Stimulated activated CD8-positive, alpha-beta memory T cell treated with anti-CD3 and anti-CD28 coated beads, Interleukin-4, amount 100 ng/mL, for 48 hours (primary cell): ENCODE results near the gene YIF1A.
A peak's percentile ranks its signal among the peaks of the same experiment; 100 is the strongest.
"Not testable (repeated sequence)": the region's sequence is repeated elsewhere in the genome, so short reads cannot be mapped to it uniquely, and the experiment has no call there.

Experiments used
- DNase-seq: peaks from one replicate; pipeline ENCODE4 v3.0.0-alpha.2; 2020

Gene YIF1A

DNA sequence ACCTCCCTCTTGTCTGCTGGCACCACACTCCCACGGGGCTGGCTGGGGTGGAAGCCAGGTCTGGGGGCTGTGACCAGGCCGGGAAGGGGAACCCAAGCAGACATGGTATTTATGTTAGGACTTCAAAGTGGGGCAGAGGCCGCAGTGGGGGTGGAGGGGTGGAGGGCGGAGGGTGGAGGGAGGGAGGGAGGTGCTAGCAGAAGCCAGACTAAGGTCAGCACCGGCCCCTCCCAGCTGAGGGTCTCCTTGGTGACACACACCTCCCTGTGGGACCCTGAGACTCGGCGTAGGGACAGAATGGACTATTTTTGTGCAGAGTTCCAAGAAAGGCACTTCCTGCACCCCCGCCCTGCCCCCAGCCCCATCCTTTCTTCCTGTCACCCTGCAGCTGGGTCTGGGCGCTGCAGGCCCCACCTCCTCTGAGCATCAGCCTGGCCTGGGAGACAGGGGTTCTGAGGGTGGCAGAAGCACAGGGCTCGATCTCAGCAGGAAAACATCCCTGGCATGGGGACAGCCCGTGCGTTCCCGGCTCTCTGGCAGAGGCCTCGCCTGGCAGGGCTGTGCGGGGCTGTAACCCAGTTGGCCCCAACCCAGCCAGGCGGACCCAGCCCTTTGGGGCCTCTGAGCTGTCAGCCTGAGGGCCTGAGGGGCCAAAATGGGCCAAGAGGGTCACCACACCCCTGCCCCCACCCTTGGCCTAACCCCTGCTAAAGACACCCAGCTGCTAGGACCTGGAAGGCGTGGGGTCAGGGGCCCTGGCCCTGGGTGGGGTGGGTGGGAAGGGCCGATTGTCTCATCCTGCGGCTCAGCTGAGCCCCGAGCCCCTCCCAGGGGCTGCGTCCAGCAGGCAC lies 37.5 kb upstream of the YIF1A start:
- no peak for DNase-seq

DNA sequence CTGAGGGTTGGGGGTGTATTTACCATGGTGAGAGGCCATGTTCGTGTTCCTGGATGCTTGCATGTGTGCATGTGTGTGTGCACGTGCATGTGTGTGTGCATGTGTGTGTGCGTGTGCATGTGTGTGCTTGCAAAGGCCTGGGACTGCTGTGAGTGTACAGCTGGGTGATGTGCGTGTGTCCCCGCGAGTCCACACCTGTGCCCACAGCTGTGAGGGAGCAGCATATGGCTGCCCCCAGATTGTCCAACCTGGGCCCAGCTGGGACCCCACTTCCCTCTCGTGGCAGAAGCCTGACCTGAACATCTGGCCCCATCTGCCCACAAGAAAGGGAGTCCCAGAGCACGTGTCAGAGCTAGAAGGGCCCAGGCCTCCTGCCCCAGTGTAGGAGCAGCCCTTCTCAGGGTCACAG lies 36.3 kb upstream of the YIF1A start:
- no peak for DNase-seq

DNA sequence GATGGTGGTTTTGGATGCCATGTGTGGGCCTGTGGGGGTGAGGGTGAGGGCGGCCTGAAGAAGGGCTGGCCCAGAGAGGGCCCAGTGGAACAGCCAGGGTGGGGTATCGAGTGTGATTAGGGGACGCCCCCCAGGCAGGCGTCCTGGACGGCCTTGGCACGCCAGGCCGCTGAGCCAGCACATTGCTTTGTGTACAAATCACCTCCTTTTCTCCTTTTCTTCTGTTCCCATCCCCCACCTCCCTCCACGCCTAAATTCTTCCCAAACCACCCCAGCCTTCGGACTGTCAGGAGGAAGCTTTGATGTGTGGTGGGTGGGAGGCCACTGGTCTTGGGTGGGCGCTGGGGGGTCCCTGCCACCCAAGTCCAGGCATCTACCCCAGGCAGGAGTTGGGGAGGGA lies 35.7 kb upstream of the YIF1A start:
- no peak for DNase-seq

DNA sequence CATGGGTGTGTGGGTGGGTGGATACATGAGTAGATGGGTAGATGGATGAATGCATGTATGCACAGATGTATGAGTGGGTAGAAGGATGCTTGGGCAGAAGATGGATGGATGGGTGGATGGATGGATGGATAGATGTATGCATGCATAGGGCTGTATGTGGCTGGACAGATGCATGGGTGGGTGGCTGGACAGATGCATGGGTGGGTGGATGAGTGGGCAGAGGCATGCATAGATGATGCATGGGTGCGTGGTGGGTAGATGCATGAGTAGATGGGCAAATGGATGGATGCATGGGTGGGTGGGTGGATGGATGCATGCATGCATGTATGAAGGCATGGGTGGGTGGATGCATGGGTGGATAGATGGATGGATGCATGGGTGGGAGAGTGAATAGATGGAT lies 34.7 kb upstream of the YIF1A start:
- DNase-seq: no peak

DNA sequence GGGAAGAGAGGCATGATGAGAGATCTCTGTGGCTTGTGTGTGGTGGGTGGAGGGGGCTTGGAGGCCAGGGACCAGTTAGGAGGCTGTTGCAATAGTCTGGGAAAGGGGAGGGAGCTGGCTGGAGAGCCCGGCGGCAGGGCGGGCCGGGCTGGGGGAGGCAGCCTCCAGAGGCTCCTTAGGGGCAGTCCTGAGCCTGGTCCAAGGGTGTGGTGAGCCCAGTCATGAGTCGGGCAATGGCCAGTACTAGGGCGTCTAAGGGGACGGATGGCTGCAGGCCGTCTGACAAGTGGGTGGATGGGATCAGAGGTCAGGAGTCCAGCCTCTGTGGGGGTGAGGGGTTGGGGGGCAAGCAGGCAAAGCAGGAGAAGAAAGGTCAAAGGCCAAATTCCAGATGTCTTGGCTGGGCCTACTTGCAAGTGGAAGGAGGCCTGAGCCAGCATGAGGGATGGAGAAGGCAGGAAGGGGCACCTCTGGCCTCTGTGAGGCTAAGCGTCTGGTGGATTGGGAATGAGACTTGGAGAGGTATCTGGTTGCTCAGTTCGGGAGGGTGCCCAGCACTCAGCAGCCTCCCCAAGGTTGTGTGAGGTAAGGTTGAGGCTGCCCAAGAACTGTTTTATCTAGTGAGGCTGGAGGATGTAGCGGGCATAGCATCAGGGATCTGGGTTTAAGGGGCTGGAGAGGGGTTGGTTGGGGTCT lies 33.9 kb upstream of the YIF1A start:
- no peak for DNase-seq

DNA sequence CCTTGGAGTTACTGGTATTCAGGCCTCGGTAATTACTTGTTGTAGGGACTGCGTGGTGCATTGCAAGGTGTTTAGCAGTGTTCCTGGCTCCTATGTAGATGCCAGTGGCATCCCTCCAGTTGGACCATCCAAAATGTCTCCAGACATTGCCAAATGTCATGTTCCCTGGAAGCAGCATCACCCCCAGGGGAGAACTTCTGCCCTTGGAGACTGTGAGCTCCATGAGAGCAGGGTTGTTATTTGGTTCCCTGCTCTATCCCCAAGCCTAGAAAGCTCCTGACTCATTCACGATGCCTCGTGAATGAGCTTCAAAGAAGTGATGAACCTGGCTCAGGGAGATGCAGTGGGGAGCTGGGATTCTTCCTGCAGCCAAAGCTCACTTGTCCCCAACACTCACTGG lies 32.7 kb upstream of the YIF1A start:
- no peak for DNase-seq

DNA sequence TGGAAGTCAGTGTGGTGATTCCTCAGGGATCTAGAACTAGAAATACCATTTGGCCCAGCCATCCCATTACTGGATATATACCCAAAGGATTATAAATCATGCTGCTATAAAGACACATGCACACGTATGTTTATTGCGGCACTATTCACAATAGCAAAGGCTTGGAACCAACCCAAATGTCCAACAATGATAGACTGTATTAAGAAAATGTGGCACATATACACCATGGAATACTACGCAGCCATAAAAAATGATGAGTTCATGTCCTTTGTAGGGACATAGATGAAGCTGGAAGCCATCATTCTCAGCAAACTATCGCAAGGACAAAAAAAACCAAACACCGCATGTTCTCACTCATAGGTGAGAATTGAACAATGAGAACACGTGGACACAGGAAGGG lies 31.8 kb upstream of the YIF1A start:
- not testable (repeated sequence) for DNase-seq

DNA sequence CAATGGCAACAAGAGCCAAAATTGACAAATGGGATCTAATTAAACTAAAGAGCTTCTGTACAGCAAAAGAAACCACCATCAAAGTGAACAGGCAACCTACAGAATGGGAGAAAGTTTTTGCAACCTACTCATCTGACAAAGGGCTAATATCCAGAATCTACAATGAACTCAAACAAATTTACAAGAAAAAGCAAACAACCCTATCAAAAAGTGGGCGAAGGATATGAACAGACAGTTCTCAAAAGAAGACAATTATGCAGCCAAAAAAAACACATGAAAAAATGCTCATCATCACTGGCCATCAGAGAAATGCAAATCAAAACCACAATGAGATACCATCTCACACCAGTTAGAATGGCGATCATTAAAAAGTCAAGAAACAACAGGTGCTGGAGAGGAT lies 31.3 kb upstream of the YIF1A start:
- not testable (repeated sequence) for DNase-seq

DNA sequence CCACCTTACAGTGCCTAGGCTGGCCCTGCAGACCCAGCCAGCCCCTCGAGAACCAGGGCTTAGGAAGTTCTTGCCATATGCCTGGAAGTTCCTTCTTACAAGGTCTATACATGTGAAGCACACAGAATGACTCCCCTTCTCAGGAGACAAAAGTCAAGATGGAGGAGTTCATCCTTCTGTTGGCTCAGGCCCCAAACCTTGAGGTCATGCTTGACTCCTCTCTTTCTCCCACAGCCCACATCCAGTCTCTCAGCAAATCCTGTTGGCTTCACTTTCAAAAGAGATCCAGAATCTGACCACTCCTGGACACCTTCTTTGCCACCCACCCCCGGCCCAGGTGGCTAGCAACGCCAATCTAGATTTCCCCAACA lies 29.6 kb upstream of the YIF1A start:
- no peak for DNase-seq

DNA sequence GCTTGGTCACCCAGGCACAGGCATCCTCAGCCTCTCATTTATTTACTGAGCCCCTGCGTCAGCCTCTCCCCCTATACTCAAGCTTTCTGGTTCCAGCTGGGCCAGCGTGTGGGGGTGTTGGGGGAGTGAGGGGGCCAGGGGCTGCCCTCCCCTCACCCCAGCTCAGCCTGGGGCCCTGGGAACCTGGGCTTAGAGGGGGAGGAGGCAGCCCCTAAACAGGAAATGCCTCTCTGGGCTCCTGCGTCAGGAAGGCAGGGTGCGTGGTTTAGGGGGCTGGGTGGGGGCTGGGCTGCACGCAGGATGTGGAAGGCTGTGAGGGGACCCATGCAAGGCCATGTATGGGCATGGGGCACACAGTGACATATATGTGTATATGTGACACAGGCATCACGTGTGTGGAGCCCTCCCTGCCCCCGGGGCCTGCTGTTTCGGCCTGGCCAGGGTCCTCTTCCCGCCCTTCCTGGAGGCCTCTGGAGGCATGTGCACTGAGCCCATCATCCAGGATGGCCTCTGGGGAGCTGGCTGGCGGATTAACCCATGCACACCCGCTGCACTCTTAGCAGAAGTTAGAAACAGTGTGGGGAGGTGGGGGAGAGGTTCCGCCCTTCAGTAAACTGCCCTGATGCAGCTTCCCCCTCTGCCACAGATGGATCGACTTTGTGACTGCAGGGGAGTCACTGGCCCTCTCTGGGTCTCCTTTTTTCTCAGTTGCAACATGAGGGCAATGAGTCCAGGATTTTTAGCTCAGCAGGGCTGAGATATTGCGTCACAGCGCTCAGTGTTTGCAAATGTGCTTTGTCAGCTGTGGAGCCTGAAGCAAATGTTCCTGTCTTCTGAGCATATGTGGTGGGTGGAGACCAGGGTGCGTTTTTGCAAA lies 29.0 kb upstream of the YIF1A start:
- DNase-seq: peak; percentile 73

DNA sequence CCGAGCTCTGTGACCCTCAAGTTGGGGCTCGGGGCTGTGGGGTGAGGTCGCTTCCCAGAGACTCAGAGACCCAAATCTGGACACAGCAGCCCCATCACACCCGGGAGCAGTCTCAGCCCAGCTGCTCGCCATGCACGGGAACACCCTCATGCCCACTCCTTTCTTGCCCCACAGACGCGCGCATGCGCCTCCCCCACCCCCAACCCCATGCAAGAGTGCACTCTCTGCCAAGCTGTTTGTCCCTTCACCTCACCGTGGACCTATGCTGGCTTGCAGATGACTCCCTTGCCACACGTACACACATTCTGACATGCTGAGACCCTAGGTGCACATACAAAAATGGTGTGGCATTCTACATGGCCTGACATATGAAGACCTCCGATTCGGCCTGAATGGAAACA lies 28.4 kb upstream of the YIF1A start:
- DNase-seq: peak; percentile 69

DNA sequence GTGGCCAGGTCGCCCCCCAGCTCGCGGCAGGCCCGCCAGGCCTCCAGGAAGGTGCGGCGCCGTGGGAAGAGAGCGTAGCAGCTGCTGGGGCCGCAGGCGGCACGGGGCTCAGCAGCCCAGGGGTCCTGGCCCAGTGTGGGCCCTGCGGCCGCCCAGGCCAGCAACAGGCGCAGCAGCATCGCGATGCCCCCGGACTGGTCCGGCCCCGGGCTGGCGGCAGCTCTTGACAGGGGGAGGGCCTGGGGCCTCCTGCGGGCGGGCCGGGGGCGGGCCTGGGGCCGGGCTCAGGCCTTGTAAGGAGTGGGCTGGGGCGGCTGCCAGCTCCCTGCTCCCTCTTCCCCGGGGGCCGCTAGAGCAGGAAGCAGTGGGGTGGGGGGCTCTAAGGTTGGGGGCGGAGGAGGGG lies 27.9 kb upstream of the YIF1A start, which contains the start of gene CD248:
CD248 (minus strand) TSS at position 196 of the 403 bp plus-strand sequence; CDS start at position 179, 17 bp downstream.
- peak; percentile 36 for DNase-seq

DNA sequence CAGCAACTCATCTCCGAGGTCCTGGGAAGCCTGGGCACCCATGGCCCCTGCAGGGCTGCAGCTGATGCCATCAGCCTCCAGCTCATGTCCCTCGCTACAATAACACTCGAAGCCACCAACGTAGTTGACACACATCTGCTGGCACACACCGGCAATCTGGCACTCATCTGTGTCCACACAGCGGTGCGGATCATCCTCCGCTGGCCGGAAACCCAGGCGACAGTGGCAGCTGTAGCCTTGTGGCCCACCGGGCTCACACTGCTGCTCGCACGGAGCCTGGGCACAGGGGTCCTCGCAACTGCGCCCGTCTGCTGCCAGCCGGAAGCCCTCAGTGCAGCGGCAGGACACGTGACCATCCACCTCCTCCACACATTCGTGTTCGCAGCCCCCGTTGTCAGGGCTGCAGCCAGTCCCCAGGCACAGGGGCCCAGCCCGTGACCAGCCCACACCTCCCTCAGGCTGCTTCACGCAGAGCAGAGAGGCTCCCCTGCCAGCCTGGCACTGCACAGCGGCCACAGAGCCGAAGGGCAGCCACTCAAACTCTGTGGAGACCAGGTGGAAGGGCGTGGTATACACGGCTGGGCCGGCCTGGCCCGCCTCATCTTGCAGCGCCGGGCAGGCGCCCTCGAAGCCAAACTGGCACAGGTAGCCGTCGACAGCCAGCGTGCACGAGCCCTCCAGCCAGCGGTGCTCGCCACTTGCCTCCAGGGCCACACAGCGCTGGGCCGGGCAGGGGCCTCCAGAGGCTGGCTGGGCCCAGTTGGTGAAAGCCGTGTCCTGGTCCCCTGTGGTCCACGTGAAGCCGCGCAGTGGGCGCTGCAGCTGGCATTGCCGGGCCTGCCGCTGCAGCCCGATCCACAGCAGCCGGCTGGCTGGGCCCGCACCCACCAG lies 27.2 kb upstream of the YIF1A start:
- peak; percentile 57 for DNase-seq

DNA sequence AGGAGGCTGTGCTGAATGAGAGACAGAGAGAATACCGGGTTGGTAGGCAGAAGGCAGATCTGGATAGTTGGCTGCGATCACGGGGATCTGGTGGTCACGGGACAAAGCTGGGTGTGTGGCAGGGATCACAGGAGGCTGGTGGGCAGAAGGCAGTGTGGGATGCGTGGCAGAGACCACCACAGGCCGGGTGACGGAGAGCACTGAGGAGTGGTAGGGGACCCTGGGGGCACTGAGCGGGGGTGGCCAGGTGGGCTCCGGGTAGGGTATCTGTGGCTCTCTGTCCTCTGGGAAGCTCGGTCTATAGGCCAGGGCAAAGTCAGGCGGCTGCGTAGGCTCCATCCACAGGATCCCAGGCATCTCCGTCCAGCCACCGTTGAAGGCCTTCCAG lies 26.5 kb upstream of the YIF1A start:
- DNase-seq: no peak

DNA sequence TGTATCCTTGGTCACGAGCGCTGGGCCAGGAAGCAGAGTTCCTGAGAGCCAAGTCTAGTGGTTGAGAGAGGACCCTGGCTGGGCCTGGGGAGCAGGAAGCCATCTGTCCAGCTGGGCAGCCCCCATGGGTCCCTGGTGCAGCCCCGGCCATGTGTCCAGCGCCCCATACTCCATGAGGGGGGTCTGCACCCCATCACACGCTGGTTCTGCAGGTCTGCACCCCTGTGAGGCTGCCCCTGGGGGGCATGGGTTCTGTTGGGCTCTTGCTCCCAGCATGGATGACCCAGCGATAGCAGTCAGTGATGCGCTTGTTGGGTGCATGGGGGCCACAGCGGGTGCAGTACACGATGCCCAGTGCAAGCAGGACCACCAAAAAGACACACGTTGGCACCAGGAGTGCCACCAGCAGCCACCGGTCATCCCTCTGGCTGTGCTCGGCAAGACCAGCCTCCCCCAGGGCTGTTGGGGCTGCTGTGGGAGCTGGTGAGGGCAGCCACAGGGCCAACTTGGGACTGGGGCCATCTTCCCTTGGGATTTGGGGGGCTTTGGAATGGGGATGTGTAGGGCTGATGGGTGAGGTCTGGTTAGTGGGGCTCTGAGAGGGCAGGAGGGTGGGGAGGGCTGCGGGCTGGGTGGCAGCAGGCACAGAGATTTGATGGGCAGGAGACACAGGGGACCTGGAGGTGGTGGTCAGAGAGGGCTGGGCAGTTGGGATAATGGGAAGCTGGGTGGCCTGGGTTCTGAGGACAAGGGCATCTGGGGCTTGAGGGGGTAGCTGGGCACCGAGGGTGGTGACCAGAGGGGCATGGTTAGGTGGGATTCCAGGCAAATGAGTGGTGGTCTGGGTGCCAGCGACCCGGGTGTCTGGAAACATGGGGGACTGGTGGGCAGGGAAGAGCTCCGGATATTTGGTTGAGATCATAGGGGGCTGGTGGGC lies 25.9 kb upstream of the YIF1A start:
- no peak for DNase-seq

DNA sequence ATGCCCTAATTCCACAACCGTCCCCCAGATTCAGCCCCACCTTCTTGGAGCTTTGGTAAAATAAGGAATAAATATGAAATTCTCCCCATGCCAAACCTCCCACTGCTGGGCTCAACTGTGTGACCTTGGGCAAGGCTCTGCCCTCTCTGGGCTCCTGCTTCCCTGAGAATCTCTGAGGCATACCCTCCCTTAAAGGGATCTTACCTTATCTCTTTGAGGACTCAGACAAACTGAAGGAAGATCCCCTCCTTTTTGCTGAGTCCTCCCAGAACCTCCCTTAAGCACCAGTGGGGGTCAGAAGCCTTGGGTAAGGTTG lies 25.2 kb upstream of the YIF1A start:
- no peak for DNase-seq

DNA sequence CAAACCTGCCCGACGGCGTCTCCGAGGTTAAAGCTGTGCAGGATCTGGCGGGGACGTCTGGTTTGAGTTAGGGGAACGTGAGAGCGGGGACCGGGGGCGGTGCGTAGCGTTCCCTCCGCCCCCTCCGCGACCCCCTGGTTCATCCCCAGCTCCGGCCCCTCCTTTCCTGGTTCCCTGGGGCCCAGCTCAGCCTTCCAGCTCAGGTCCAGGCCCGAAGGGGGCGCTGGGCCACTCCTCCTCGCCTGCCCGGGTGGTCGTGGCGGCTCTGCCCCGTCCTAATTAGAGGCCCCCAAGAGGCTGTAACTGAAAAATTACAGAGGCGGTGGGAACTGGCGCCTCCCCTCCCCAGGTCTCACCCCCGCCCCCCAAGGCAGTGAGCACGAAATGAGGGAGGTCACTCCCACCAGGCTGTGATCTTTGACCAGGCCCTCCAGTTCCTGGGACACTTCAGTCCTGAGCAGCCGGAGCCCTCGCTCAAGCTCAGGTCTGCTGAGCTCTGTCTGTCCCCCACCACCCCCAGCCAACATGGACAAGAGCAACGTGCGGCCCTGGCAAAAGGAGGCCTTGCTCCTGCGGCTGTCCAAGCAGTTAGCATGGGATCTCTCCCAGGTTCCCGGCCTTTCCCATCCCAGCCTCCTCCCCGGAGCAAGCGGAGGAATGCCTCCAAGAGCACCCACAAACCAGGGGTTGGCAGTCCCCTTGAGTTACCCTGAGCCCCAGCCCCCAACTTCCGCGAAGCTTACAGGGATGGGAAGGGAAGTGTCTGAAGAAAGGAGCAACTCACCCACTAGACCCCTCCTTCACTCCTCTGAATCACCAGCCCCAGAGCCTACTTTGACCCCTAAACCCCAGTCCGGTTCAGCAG lies 24.6 kb upstream of the YIF1A start:
- DNase-seq: no peak

DNA sequence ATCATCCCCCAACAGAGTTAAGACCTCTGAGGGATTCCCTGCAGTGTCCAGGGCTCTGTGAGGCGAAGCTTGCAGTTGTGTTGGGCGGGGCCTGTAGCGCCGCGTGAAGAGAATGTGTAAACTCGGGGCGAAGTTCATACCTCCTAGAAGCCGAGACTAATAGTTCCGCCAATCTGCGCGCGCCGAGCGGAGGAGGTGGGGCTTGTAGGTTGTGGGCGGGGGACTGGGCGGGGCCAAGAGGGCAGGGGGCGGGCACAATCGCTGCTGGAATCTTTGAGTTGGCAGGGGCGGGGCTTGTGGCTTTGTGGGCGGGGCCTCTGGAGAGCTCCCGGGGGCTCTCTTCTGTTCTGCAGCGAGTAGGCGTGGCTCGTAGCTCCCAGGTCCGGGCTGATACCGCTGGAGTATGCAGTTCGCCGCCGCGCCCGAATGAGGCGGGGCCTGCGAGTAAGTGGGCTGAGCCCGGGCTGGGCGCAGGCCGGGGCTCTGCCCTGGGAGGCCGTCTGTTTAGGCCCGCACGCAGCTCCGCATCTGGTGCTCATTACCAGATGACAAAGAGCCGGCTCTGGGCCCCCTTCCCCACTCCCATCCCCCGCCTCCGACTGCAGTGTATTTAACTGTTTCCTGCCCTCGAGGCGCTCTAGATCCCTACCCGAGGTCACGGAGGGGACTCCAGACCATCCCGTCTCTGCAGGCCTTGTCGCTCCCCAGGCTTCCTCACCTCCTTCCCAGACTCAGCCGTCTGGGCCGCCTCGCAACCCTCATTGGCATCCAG lies 23.8 kb upstream of the YIF1A start:
- peak; percentile 99 for DNase-seq

DNA sequence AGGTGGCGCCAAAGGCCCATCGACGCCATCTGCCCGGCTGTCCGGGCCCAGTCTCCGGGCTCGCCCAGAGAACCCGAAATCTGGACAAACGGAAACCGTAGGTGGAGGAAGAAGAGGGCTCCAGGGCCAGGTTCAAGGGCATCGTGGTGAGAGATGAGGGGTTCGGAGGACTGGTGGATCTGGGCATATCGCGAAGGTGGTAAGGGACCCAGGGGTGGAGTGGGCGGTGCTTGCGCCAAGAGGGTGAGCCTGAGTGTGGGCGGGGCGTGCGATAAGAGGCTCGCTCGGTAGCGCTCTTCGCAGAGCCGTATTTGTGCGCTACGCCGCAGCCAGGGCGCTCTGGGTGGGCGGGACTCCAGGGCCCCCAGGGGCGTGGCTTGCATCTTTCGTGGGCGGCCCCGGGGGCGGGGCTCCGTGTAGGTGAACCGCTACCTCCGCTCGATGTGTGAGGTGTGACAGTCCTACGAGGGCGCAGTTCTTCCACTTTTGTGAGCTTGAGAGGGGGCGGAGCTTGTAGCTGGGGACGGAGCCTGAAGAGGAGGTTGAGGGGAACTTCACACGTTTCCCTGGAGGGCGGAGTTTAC lies 23.1 kb upstream of the YIF1A start:
- DNase-seq: peak; percentile 98
